ENCODE results near the gene KNOP1. TPM values are rescaled to one million over a fixed set of nuclear protein-coding genes. Genes with fewer than 3 reads are reported as not detected.

The KNOP1 gene, protein sequence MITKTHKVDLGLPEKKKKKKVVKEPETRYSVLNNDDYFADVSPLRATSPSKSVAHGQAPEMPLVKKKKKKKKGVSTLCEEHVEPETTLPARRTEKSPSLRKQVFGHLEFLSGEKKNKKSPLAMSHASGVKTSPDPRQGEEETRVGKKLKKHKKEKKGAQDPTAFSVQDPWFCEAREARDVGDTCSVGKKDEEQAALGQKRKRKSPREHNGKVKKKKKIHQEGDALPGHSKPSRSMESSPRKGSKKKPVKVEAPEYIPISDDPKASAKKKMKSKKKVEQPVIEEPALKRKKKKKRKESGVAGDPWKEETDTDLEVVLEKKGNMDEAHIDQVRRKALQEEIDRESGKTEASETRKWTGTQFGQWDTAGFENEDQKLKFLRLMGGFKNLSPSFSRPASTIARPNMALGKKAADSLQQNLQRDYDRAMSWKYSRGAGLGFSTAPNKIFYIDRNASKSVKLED
- total RNA-seq = 29.2 and 30.1 TPM in 2 replicates

DNA sequence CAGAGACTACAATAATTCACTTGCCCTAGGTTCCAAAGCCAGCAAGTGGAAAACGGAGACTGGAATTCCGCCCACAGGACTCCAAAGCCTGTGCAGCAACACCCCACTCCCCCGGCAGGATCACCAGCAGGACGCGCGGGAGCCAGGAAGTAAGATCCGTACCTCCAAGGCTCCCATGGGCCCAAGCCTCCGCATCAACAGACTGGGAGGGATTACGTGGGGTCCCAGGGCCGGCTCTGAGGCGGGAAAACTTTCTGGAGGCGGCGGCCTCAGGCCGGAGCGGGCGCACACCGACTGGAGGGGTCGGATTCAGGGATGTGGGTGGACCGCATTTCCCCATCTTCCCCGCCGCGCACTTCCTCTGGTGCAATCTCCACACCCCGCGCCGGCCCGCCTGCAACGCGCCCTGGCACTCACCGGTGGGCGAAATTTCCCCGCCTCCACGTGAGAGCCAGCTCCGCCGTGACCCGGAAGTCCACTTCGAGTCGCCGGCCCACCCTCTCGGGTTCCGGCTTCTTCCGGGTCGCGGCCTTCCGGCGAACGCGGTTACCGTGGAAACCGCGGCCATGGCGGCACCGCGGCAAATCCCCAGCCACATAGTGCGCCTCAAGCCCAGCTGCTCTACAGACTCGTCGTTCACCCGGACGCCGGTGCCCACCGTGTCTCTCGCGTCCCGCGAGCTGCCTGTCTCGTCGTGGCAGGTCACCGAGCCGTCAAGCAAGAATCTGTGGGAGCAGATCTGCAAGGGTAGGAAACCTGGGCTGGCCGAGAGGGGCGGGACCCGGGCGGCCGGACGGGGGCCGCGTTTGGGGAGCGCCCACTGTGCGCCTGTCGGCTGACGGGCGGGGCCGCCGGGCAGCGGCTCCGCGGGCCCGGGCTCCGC is at the start of gene KNOP1, which contains the start of gene IQCK:
Gene KNOP1 (minus strand): TSS at position 487 of the 883 bp plus-strand sequence. CDS start 3,192 bp downstream, outside the sequence.
Gene IQCK (plus strand): TSS at position 531 of the 883 bp plus-strand sequence. CDS start 36 bp downstream, at position 567.
- Mint-ChIP-seq H3K27me3 (ENCODE audit: low read depth) (no peaks in the 10 kb centered on the region), H3K4me1 (ENCODE audit: low read depth) (peaks cover 10% of the 10 kb centered on the region), H3K4me3 (ENCODE audit: low read depth) (peak within 1 kb of the TSS; percentile 93), H3K36me3 (ENCODE audit: low read depth) (peaks cover 24% of the 10 kb centered on the region), H3K27ac (peak within 1 kb of the TSS; percentile 83), H3K9me3 (no peaks in the 10 kb centered on the region)
- intact Hi-C loops (cut with micrococcal nuclease) = loop anchor here (1.0 to 5.0 kb wide), 2 partner anchors 163 to 169 kb away; partner anchors contain the start of gene VPS35L
- DNase-seq (ENCODE audit: low spot score) = peak; percentile 85

GRCh38 chr16:19767497-19767896 is 49.5 kb upstream of the KNOP1 start:
- H3K9me3 Mint-ChIP-seq = peaks cover 5% of the 10 kb centered on the region
- no peak overlapping the region for H3K27ac Mint-ChIP-seq
- H3K36me3 Mint-ChIP-seq (ENCODE audit: low read depth) = no peaks in the 10 kb centered on the region
- no peak for DNase-seq (ENCODE audit: low spot score)
- intact Hi-C loops (cut with micrococcal nuclease) = no loop called here
- H3K4me1 Mint-ChIP-seq (ENCODE audit: low read depth) = no peaks in the 10 kb centered on the region
- H3K27me3 Mint-ChIP-seq (ENCODE audit: low read depth) = peaks cover 3% of the 10 kb centered on the region
- H3K4me3 Mint-ChIP-seq (ENCODE audit: low read depth) = no peak overlapping the region

GRCh38 chr16:19766988-19767387 is 49.0 kb upstream of the KNOP1 start:
- intact Hi-C loops (cut with micrococcal nuclease) = no loop called here
- peaks cover 3% of the 10 kb centered on the region for H3K27me3 Mint-ChIP-seq (ENCODE audit: low read depth)

DNA sequence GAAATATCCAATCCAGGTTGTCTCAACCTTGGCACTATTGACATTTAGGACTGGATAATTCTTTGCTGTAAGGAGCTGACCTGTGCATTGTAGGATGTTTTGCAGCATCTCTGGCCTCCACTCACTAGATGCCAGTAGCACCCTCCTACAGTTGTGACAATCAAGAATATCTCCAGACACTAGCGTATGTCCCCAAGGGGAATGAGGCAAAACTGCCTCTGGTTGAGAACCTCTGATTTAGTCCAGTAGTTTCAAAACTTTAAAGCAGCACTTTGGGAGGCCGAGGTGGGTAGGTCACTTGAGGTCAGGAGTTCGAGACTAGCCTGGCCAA is 48.5 kb upstream of the KNOP1 start:
- Mint-ChIP-seq H3K27ac (no peak overlapping the region), H3K9me3 (peaks cover 5% of the 10 kb centered on the region), H3K27me3 (ENCODE audit: low read depth) (peaks cover 3% of the 10 kb centered on the region), H3K4me1 (ENCODE audit: low read depth) (no peaks in the 10 kb centered on the region), H3K36me3 (ENCODE audit: low read depth) (no peaks in the 10 kb centered on the region), H3K4me3 (ENCODE audit: low read depth) (no peak overlapping the region)
- no peak for DNase-seq (ENCODE audit: low spot score)
- intact Hi-C loops (cut with micrococcal nuclease) = no loop called here

More at GRCh38 chr16:19766988-19767387, 49.0 kb upstream of the KNOP1 start:
- DNase-seq (ENCODE audit: low spot score) = no peak
- H3K36me3 Mint-ChIP-seq (ENCODE audit: low read depth) = no peaks in the 10 kb centered on the region
- no peak overlapping the region for H3K4me3 Mint-ChIP-seq (ENCODE audit: low read depth)
- no peak overlapping the region for H3K27ac Mint-ChIP-seq
- peaks cover 5% of the 10 kb centered on the region for H3K9me3 Mint-ChIP-seq
- no peaks in the 10 kb centered on the region for H3K4me1 Mint-ChIP-seq (ENCODE audit: low read depth)

GRCh38 chr16:19765860-19766553 is 48.0 kb upstream of the KNOP1 start:
- no peaks in the 10 kb centered on the region for H3K36me3 Mint-ChIP-seq (ENCODE audit: low read depth)
- H3K4me1 Mint-ChIP-seq (ENCODE audit: low read depth) = no peaks in the 10 kb centered on the region
- H3K4me3 Mint-ChIP-seq (ENCODE audit: low read depth) = no peak overlapping the region
- H3K9me3 Mint-ChIP-seq = peaks cover 5% of the 10 kb centered on the region
- H3K27ac Mint-ChIP-seq = no peak overlapping the region
- peaks cover 3% of the 10 kb centered on the region for H3K27me3 Mint-ChIP-seq (ENCODE audit: low read depth)
- intact Hi-C loops (cut with micrococcal nuclease) = no loop called here
- DNase-seq (ENCODE audit: low spot score) = no peak

- no peaks in the 10 kb centered on the region for H3K27me3 Mint-ChIP-seq (ENCODE audit: low read depth)
- no peaks in the 10 kb centered on the region for H3K36me3 Mint-ChIP-seq (ENCODE audit: low read depth)
- no peak overlapping the region for H3K4me3 Mint-ChIP-seq (ENCODE audit: low read depth)
- no peak for DNase-seq (ENCODE audit: low spot score)
- no peaks in the 10 kb centered on the region for H3K4me1 Mint-ChIP-seq (ENCODE audit: low read depth)
- intact Hi-C loops (cut with micrococcal nuclease) = no loop called here
- no peak overlapping the region for H3K27ac Mint-ChIP-seq
- H3K9me3 Mint-ChIP-seq = no peaks in the 10 kb centered on the region
Measured at GRCh38 chr16:19760356-19761060, 42.5 kb upstream of the KNOP1 start.

GRCh38 chr16:19757762-19758595 is 40.0 kb upstream of the KNOP1 start:
- no peak overlapping the region for H3K27ac Mint-ChIP-seq
- H3K4me1 Mint-ChIP-seq (ENCODE audit: low read depth) = no peaks in the 10 kb centered on the region
- DNase-seq (ENCODE audit: low spot score) = no peak
- no peaks in the 10 kb centered on the region for H3K9me3 Mint-ChIP-seq
- no peaks in the 10 kb centered on the region for H3K36me3 Mint-ChIP-seq (ENCODE audit: low read depth)
- no peak overlapping the region for H3K4me3 Mint-ChIP-seq (ENCODE audit: low read depth)
- no peaks in the 10 kb centered on the region for H3K27me3 Mint-ChIP-seq (ENCODE audit: low read depth)
- intact Hi-C loops (cut with micrococcal nuclease) = no loop called here

- Mint-ChIP-seq H3K27ac (no peak overlapping the region), H3K27me3 (ENCODE audit: low read depth) (no peaks in the 10 kb centered on the region), H3K36me3 (ENCODE audit: low read depth) (no peaks in the 10 kb centered on the region), H3K4me3 (ENCODE audit: low read depth) (no peak overlapping the region), H3K4me1 (ENCODE audit: low read depth) (no peaks in the 10 kb centered on the region), H3K9me3 (no peaks in the 10 kb centered on the region)
- no peak for DNase-seq (ENCODE audit: low spot score)
- intact Hi-C loops (cut with micrococcal nuclease) = no loop called here
Measured at GRCh38 chr16:19757026-19757425, 39.0 kb upstream of the KNOP1 start.

DNA sequence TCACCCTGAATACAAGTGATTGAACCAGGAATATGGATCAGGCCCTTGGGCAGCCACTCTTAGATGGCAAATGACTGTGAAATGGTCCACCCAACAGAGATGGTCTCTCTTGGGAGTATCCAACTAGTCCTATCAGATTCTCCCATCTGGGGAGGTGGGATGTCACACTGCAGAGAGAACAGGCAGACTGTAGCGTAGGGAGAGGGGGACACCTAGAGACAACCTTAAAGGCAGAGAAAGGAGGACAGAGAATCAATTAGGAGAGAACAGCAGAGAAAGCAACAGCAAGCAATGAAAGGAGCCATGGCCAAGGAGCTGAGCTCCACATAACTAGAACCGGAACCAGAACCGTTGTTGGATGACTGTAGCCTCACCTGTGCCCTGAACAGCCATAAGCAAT is 37.2 kb upstream of the KNOP1 start:
- DNase-seq (ENCODE audit: low spot score) = no peak
- H3K27ac Mint-ChIP-seq = no peak overlapping the region
- intact Hi-C loops (cut with micrococcal nuclease) = no loop called here
- H3K27me3 Mint-ChIP-seq (ENCODE audit: low read depth) = no peaks in the 10 kb centered on the region
- H3K4me3 Mint-ChIP-seq (ENCODE audit: low read depth) = no peak overlapping the region
- no peaks in the 10 kb centered on the region for H3K4me1 Mint-ChIP-seq (ENCODE audit: low read depth)
- no peaks in the 10 kb centered on the region for H3K36me3 Mint-ChIP-seq (ENCODE audit: low read depth)
- no peaks in the 10 kb centered on the region for H3K9me3 Mint-ChIP-seq

- Mint-ChIP-seq H3K27me3 (ENCODE audit: low read depth) (no peaks in the 10 kb centered on the region), H3K27ac (no peak overlapping the region), H3K9me3 (no peaks in the 10 kb centered on the region), H3K4me1 (ENCODE audit: low read depth) (no peaks in the 10 kb centered on the region), H3K4me3 (ENCODE audit: low read depth) (no peak overlapping the region), H3K36me3 (ENCODE audit: low read depth) (no peaks in the 10 kb centered on the region)
- no peak for DNase-seq (ENCODE audit: low spot score)
- intact Hi-C loops (cut with micrococcal nuclease) = no loop called here
Measured at GRCh38 chr16:19754644-19755036, 36.6 kb upstream of the KNOP1 start.

DNA sequence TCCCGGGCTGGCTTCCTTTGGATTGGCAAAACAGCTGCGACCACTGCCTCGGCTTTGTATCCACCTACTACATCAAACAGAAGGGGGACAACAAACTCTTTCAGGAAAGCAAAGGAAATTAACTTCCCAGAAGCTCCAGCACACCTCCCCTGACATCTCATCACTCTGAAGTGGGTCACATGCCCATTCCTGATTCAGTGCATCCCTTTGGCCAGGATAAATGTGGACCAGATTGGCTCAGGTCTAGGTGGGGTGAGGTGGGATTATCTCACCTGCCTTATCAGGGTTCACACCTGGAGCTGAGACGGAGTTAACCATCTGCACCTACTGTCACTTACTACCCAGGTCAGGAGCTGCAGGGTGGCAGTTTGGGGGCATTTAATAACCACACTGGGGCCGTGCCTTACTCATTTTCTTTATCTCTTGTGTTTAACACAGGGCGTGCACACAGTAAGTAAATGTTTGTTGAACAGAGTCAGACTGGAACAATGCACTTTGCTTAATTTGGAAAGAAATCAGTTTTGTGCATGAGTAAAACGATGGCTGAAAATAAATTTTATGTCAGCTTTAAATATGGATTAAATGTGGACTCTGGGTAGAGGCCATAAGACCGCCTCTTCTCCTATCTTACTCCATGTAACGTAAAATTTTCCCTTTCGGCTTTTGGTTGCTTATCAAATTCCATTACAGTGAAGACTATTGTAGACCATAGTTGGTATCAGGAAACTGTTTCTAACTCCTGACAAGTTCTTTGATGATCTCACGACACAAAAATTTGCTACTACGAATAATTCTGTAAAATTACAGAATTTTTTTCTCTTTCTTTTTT is 36.0 kb upstream of the KNOP1 start:
- no peaks in the 10 kb centered on the region for H3K4me1 Mint-ChIP-seq (ENCODE audit: low read depth)

More for the DNA sequence above, 36.0 kb upstream of the KNOP1 start:
- Mint-ChIP-seq H3K36me3 (ENCODE audit: low read depth) (no peaks in the 10 kb centered on the region), H3K27ac (no peak overlapping the region), H3K4me3 (ENCODE audit: low read depth) (no peak overlapping the region), H3K9me3 (no peaks in the 10 kb centered on the region), H3K27me3 (ENCODE audit: low read depth) (no peaks in the 10 kb centered on the region)
- no peak for DNase-seq (ENCODE audit: low spot score)
- intact Hi-C loops (cut with micrococcal nuclease) = no loop called here

Data from activated T-helper 2 cell treated with anti-CD3 and anti-CD28 coated beads, Interferon-gamma antibody, Interleukin-2, Interleukin-4, amounts not matched to agents 10 μg/mL and 5 μg/mL and 100 μg/mL, durations not matched to agents 14 hours and 24 hours and 36 hours (primary cell).